SK-MEL-5 (cell line): ENCODE measurements around the gene KRTAP10-3. TPM values are rescaled to one million over a fixed set of nuclear protein-coding genes. Genes with fewer than 3 reads are reported as not detected.
"Not testable (repeated sequence)": the region's sequence is repeated elsewhere in the genome, so short reads cannot be mapped to it uniquely, and the experiment has no call there.

ENCODE experiments used
- DNase-seq: peaks from one replicate; pipeline ENCODE4 v3.0.0-alpha.2; 2016; ENCODE audit warnings: low read depth, low spot score
- in situ Hi-C: cut with HindIII; loops from 2 replicates; pipeline ENCODE4 v1.10.0; 2016; ENCODE audit warnings: low sequenced_read_pairs, high pct_unique_total_duplicates, low pct_unique_long_range_greater_than_20kb
- total RNA-seq: library from RNA; depleted of rRNA; stranded (reverse); fragments of >200 nt; shearing (Covaris generic); gene quantifications from 2 replicates; pipeline ENCODE4 v1.2.3, GENCODE V29; 2014

The KRTAP10-3 gene
- total RNA-seq, 1 experiment from 2014 or later: not detected

DNA sequence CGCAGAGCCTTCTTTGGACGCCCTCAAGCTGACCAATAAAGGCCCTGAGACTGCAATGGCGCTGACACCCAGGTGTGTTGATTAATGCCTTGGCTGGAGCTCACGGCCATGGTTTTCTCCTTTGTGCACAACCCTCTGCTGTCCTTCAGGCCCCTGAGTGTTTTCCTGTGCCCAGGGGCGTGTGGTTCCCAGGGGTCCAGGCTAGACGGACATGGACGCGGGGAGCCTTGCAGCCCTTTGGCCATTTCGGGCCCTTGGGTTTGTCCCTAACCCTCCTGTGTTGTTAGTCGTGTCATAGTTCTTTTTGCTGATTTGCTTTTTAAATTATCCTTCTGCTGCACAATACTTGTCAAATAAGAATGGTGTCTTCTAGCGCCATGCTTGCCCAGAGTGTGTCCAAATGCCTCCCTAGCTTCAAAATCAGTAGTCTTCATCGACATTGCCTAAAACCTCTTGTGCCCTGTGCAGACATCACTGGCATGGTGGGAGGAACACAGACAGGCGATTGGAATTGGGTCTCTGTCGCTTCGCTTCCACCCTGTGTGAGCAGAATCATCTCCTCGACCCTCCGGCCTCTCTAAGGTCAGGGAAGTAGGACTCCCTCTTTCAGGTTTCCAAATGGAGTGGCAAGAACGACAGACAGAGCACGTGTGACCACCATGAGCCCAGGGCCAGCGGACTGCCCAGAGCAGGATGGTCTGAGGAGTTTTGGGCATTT, 16.9 kb upstream of the KRTAP10-3 start:
- no peak for DNase-seq

DNA sequence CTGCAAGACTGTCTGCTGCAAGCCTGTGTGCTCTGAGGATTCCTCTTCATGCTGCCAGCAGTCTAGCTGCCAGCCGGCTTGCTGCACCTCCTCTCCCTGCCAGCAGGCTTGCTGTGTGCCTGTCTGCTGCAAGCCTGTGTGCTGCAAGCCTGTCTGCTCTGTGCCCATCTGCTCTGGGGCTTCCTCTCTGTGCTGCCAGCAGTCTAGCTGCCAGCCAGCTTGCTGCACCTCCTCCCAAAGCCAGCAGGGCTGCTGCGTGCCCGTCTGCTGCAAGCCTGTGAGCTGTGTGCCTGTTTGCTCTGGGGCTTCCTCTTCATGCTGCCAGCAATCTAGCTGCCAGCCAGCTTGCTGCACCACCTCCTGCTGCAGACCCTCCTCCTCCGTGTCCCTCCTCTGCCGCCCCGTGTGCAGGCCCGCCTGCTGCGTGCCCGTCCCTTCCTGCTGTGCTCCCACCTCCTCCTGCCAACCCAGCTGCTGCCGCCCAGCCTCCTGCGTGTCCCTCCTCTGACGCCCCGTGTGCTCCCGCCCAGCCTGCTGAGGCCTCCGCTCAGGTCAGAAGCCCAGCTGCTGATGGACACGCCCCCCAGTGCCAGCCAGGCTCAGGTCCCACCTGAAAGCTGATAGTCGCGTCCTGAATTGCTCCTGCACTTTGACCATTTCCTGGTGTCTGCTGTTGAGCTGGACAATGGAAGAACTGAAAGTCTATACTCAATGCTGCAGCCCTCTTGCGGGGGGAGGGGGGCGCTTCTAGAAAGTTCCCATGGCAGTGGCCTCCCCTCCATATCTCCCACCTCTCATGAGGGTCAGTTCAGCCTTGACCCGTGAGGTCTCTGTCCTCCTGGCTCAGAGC, 16.1 kb upstream of the KRTAP10-3 start:
- in situ Hi-C loops: no loop called here
- DNase-seq: no peak

More for the DNA sequence above, 16.9 kb upstream of the KRTAP10-3 start:
- in situ Hi-C loops: no loop called here

DNA sequence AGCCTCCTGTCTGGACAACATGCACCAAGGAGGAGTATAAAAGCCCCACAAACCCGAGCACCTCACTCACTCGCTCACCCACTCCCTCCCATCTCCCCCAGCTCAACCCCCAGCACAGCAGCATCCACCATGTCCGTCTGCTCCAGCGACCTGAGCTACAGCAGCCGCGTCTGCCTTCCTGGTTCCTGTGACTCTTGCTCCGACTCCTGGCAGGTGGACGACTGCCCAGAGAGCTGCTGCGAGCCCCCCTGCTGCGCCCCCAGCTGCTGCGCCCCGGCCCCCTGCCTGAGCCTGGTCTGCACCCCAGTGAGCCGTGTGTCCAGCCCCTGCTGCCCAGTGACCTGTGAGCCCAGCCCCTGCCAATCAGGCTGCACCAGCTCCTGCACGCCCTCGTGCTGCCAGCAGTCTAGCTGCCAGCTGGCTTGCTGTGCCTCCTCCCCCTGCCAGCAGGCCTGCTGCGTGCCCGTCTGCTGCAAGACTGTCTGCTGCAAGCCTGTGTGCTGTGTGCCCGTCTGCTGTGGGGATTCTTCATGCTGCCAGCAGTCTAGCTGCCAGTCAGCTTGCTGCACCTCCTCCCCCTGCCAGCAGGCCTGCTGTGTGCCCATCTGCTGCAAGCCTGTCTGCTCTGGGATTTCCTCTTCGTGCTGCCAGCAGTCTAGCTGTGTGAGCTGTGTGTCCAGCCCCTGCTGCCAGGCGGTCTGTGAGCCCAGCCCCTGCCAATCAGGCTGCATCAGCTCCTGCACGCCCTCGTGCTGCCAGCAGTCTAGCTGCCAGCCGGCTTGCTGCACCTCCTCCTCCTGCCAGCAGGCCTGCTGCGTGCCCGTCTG, 15.2 kb upstream of the KRTAP10-3 start, which contains the start of gene KRTAP10-4:
Gene KRTAP10-4, plus strand, starts transcription at position 100 of the 827 bp plus-strand sequence. Its CDS starts 30 bp downstream, at position 130.
- not testable (repeated sequence) for DNase-seq

DNA sequence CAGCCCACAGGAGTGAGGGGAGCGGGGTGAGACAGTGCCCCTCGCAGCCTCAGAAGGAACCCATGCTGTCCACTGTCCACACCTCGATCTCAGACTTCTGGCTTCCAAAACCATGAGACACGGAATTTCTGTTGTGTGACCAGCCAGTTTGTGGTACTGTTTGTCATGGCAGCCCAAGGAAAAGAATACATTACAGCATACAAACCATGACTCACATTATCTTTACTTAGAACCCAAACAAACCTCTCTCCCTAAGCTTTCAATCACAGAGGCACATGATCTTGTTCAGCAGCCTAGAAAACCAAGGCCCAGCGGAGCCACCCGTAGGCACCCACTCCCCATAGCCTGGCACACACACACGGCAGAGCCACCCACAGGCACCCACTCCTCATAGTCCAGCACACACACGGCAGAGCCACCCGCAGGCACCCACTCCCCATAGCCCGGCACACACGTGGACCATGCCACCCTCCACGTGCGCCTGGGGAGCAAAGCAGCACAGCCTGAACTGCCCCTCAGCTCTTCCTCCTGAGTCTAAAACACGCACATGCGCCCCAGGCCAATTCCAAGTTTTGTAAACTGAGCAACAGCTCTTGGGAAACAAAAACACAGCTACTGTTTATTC, 14.5 kb upstream of the KRTAP10-3 start:
- in situ Hi-C loops: no loop called here
- DNase-seq: no peak

More for the DNA sequence above, 15.2 kb upstream of the KRTAP10-3 start, which contains the start of gene KRTAP10-4:
- in situ Hi-C loops: not testable (repeated sequence)

DNA sequence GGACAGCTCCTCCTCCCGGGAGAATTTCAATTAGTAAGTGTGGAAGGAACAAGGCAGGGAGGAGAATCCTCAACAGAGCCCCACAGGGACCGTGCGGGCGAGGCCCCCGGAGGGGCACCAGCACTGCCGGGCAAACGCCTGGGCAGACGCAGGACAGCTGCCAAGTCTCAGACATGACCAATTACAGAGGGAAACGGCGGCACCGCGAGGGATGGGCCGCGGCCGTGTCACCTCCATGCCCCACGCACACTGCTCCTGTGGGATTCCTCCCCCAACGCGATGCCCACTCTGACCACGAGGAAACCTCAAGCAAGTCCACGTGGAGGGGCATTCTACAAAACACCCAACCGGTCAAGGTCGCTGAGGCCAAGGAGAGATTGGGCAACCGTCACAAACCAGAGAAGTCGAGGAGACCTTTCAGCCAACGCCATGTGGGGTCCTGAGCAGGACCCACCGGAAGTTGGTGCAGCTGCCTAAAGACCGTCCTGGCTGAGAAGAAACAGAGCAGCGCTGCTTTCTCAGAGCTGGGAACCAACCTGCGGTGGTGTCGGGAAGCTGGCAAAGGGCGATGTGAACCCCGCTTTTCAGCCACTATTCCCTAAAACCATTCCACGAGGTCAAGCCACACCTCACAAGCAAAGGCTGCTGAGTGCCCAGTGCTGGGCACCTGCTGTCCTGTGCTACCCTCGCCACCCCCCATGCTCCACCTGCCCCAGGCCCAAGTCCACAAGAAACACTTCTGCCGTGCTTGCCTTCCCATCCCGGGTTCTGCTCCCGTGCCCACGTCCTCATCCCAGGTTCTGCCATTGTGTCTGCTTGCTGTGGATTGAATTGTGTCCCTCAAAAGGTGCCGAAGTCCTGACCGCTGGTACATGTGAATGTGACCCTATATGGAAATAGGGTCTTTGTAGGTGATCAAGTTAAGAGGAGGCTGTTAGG, 13.5 kb upstream of the KRTAP10-3 start:
- in situ Hi-C loops: no loop called here
- no peak for DNase-seq

DNA sequence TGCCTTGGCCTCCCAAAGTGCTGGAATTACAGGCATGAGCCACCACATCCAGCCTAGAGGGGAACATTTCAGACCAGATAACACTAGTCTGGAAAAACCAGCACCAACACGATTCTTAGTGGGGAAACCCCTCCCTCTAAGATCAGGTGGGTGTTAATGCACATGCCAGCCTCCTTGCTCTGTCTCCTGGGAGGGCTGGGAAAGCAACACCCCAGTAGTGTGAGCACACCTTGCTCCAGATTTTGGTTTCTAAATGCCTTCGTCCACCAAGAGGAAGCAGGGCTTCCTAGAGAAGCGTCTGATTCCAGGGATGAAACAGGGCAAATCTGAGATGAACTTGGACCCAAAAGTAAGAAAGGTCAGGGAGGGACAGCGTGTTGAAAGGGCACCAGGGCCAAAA, 12.7 kb upstream of the KRTAP10-3 start:
- DNase-seq: no peak
- in situ Hi-C loops: no loop called here

DNA sequence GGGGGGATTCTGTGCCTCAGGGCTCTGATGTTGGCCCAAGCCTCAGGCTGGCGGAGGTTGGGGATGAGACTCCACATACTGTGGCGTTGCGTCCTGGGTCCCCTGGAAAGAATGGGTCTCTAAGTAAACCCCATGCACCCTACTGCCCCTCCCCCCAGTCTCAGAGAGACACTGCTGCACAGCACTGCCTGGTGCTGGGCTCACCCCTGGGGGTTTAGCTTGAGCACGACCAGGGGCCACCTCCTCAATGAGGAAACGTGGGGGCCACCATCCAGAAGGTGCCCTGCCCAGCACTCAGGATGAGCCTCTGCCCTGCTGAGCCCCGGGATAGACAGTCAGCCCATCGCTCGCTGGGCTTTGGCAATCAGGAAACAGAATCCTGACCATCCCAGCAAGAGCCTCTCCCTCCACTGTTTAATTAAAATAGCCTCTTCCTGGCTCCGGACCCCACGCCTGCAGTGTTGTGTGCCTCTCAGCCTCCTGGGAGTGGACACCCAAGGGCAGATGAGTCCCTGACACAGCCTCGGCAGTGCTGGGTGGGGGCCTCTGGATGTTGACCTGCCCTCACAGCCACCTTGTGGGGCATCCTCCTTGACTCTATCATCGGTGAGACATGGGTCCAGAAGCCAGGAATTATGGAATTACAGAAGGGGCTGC, 11.4 kb upstream of the KRTAP10-3 start:
- in situ Hi-C loops: no loop called here
- no peak for DNase-seq

DNA sequence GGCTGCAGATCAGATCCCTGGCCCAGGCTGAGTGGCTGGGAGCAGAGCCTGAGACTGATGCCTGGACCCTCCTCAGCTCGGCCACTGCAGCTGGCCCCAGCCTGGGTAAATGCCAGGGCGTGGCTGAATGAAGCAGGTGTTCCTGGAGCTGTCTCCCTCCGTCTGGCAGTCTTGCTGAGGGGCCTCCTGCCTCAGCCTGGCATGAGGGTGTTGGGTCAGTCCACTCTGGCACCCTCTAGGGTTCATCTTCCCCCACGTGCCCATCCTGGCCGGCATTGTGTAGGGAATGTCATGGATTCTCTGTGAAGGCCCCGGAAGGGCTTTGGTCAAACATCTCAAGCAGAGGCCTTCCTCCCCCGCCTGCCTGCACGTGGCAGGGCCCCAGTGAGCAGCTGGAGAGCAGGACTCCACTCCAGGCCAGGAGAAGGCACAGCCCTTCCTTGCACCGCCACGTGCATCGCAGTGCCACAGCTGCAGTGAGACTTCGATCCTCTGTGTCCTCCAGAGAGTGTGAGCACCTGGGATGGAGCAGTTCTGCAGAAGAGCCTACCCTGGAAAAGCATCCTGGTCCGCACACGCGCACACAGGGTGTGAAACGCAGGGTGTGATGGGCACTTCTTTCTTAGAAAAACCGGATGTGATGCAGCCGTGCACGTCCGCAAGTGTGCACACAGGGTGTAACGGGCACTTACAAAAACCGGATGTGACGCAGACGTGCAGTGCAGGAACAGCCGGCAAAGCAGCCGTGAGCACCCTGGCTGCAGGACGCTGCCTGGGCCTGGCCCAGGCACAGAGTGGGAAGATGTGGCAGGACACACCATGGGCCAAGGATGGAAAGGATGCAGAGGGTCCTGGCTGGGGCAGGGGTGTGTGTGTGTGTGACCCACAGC, 10.3 kb upstream of the KRTAP10-3 start:
- in situ Hi-C loops: no loop called here
- DNase-seq: no peak

DNA sequence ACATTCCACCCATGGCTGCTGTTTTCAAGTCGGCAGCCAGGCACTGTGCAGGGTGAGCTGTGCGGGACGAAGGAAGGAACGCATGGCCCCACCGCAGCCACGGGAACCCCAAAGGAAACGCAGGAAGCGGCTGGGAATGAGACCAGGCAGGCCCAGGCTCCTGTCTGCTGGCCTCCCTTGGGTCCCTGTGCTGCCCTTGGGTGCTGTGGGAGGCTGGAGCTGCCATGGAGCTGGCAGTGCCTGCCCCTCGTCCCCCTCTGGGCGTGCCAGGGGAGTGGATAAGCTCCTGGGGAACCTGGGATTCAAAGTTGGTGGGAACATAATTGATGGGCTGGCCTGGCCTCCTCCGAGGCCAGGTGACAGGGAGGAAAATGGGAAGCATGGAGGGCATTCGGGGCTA, 9.7 kb upstream of the KRTAP10-3 start:
- no peak for DNase-seq
- in situ Hi-C loops: no loop called here

DNA sequence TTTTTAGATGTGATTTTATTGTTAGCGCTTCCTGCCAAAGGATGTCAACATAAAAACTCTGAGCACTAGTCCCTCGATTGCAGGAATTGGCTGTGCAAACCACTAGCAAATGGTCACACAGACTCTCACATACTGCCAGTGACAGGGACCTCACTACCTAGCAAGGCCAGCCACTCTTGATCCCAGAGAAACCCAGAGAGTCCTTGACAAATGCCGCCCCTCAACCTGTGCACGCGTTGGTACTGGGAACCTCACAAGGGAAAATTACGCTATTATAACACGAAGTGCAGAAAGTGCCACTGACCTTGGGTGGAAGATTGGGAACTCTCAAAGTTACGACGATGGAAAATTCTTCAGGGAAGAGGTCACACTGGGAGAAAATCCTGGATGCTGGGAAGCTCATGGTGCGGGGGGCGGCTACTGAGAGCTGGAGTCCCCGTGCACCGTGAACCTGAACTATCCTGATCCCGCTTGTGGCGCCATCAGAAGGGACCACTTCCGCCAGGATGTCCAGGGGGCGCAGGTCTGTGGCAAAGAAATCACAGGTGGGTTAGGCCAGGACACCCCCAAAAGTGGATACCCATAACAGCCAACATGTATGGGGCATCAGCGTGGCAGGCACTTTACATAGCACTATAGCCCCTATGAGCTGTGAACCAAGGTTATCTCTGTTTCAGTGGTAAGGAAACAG, 9.0 kb upstream of the KRTAP10-3 start:
- in situ Hi-C loops: no loop called here
- DNase-seq: no peak

DNA sequence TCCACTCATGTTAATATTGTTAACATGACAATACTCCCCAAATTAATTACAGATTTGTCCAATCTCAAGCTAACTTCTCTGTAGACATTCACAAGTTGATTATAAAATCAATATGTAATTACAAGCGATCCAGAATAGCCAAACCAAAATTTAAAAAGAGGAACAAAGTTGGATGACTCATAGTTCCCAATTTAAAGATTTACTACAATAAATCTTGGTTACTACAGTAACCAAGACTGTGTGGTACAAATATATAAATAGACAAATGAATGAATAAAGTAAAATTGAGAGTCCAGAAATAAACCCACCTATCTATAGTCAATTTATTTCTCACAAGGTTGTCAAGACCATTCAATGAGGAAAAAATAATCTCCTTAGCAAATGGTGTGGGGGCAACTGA, 7.8 kb upstream of the KRTAP10-3 start:
- DNase-seq: no peak
- in situ Hi-C loops: no loop called here

DNA sequence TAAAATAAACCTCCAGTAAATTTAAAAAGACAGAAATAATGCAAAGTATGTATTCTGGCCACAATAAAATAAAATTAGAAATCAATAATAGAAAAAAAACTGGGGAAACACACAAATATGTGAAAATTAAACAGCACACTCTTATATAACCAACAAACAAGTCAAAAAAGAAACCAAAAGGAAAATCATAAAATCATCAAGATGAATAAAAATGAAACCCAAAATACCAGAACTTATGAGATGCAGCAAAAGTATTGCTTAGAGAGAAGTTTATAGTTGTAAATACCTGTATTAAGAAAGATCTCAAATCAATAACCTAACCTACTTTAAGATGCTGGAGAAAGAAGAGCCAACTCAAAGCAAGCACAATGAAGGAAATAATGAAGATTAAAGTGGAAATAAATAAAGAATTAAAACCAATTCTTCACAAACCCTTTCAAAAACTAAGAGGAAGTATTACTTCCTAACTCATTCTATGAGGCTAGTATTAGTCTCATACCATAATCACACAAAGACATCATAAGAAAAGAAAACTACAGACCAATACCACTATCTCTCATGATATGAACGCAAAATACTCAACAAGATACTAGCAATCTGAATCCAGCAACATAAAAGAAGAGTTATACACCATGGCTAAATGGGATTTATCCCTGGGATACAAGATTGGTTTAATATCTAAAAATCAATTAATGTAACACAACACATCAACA, 6.4 kb upstream of the KRTAP10-3 start:
- DNase-seq: no peak
- in situ Hi-C loops: no loop called here

DNA sequence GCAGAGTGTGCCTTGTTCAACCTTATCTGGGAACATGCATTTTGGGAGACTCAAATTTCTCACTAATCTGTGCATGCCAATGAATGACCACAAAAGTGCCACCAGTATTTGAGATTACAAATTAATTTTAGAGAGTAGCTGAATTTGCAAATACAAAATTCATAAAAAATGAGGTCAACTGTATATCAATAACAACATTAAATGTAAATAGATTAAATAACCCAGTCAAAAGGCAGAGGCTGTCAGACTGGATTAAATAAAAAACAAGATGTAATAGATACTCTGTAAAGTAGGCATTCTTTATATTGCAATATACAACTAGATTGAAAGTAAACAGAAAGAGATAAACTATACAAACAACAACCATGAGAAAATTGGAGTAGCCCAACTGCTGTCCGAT, 5.5 kb upstream of the KRTAP10-3 start:
- in situ Hi-C loops: no loop called here
- no peak for DNase-seq

DNA sequence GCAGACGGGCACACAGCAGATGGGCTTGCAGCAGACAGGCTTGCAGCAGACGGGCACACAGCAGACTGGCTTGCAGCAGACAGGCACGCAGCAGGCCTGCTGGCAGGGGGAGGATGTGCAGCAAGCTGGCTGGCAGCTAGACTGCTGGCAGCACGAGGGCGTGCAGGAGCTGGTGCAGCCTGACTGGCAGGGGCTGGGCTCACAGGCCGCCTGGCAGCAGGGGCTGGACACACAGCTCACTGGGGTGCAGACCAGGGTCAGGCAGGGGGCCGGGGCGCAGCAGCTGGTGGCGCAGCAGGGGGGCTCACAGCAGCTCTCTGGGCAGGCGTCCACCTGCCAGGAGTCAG, 293 bp downstream of the KRTAP10-3 start:
- in situ Hi-C loops: not testable (repeated sequence)

More for the DNA sequence above, 293 bp downstream of the KRTAP10-3 start:
- DNase-seq: not testable (repeated sequence)
